ENCODE data around the gene TMEM151B. TPM values are rescaled to one million over a fixed set of nuclear protein-coding genes. Genes with fewer than 3 reads are reported as not detected.

Gene TMEM151B
- total RNA-seq, 1 donor from 2014 or later = 0.13 TPM

- no peak overlapping the region for H3K4me3 ChIP-seq
- H2AFZ ChIP-seq (replicated peaks) = no peak overlapping the region
- Mint-ChIP-seq H3K27me3 (ENCODE audit: insufficient read depth, low read depth) (peaks cover 8% of the 10 kb centered on the region), H3K27ac (no peak overlapping the region), H3K4me1 (peaks cover 64% of the 10 kb centered on the region), H3K36me3 (peaks cover 3% of the 10 kb centered on the region), H3K4me3 (peak overlapping the region; percentile 85), H3K9me3 (no peaks in the 10 kb centered on the region)
- H3K36me3 ChIP-seq = no peaks in the 10 kb centered on the region
- H3K4me1 ChIP-seq = peaks cover 66% of the 10 kb centered on the region
- peaks cover 32% of the 10 kb centered on the region for H4K20me1 ChIP-seq (ENCODE audit: low read depth)
- no peak overlapping the region for H3K27ac ChIP-seq
- no peak for DNase-seq (ENCODE audit: low spot score)
- TF ChIP-seq EZH2phosphoT487 (IDR thresholded peaks at IDR 0.05) (no peak), EZH2 (IDR thresholded peaks at IDR 0.05) (no peak), CTCF (IDR thresholded peaks at IDR 0.05) (no peak)
- H3K9ac ChIP-seq = no peak overlapping the region
- peak overlapping the region; percentile 86 for H3K4me2 ChIP-seq
- H3K27me3 ChIP-seq = peaks cover 13% of the 10 kb centered on the region
- peaks cover 26% of the 10 kb centered on the region for H3K79me2 ChIP-seq (ENCODE audit: low read depth)
- H3K9me3 ChIP-seq (ENCODE audit: low read depth) = no peaks in the 10 kb centered on the region
- H3F3A ChIP-seq (ENCODE audit: low read depth) = peaks cover 72% of the 10 kb centered on the region
Observed at GRCh38 chr6:44221961-44222335, 48.3 kb upstream of the TMEM151B start.

- Mint-ChIP-seq H3K4me3 (peak overlapping the region; percentile 85), H3K9me3 (no peaks in the 10 kb centered on the region), H3K27ac (peak overlapping the region; percentile 29), H3K27me3 (ENCODE audit: insufficient read depth, low read depth) (peaks cover 6% of the 10 kb centered on the region), H3K4me1 (peaks cover 65% of the 10 kb centered on the region), H3K36me3 (peaks cover 3% of the 10 kb centered on the region)
- Histone ChIP-seq H3K36me3 (no peaks in the 10 kb centered on the region), H2AFZ (replicated peaks) (peak overlapping the region; percentile 64), H3K27ac (no peak overlapping the region), H3K9ac (no peak overlapping the region), H3F3A (ENCODE audit: low read depth) (peaks cover 64% of the 10 kb centered on the region), H3K27me3 (peaks cover 10% of the 10 kb centered on the region), H3K4me2 (peak overlapping the region; percentile 86), H3K9me3 (ENCODE audit: low read depth) (no peaks in the 10 kb centered on the region), H3K4me3 (peak overlapping the region; percentile 57), H3K79me2 (ENCODE audit: low read depth) (peaks cover 30% of the 10 kb centered on the region), H4K20me1 (ENCODE audit: low read depth) (peaks cover 39% of the 10 kb centered on the region), H3K4me1 (peaks cover 63% of the 10 kb centered on the region)
- DNase-seq (ENCODE audit: low spot score) = peak; percentile 65
- TF ChIP-seq EZH2phosphoT487 (IDR thresholded peaks at IDR 0.05) (no peak), EZH2 (IDR thresholded peaks at IDR 0.05) (no peak)
Observed at GRCh38 chr6:44222486-44223318, 47.5 kb upstream of the TMEM151B start.

- Histone ChIP-seq H3F3A (ENCODE audit: low read depth) (peaks cover 57% of the 10 kb centered on the region), H3K9ac (no peak within 1 kb of the TSS), H3K4me1 (peaks cover 56% of the 10 kb centered on the region), H4K20me1 (ENCODE audit: low read depth) (peaks cover 41% of the 10 kb centered on the region), H3K4me2 (peak within 1 kb of the TSS; percentile 86), H2AFZ (replicated peaks) (peak within 1 kb of the TSS; percentile 64), H3K9me3 (ENCODE audit: low read depth) (no peaks in the 10 kb centered on the region), H3K27me3 (peaks cover 3% of the 10 kb centered on the region), H3K79me2 (ENCODE audit: low read depth) (peaks cover 31% of the 10 kb centered on the region), H3K36me3 (no peaks in the 10 kb centered on the region), H3K4me3 (peak within 1 kb of the TSS; percentile 57), H3K27ac (no peak within 1 kb of the TSS)
- DNase-seq (ENCODE audit: low spot score) = peak; percentile 89
- H3K9me3 Mint-ChIP-seq = no peaks in the 10 kb centered on the region
- H3K4me3 Mint-ChIP-seq = peak within 1 kb of the TSS; percentile 92
- H3K36me3 Mint-ChIP-seq = peaks cover 3% of the 10 kb centered on the region
- TF ChIP-seq CTCF (IDR thresholded peaks at IDR 0.05) (peak; percentile 47), EZH2phosphoT487 (IDR thresholded peaks at IDR 0.05) (no peak)
- peak within 1 kb of the TSS; percentile 34 for H3K27ac Mint-ChIP-seq
- H3K27me3 Mint-ChIP-seq (ENCODE audit: insufficient read depth, low read depth) = peaks cover 4% of the 10 kb centered on the region
- peaks cover 59% of the 10 kb centered on the region for H3K4me1 Mint-ChIP-seq
Observed at GRCh38 chr6:44223319-44224028, 46.8 kb upstream of the TMEM151B start, which contains the start of gene SLC29A1. SLC29A1 (plus strand) TSS chr6:44223595; CDS start chr6:44227314, 3,719 bp downstream.
